HEK293T (cell line): ENCODE measurements around the gene HEATR5A.

Experiments
- ARNT ChIP-seq: fragments of 450-650 bp; IDR thresholded peaks from 2 replicates; pipeline ENCODE4 v1.6.1; 2017; ENCODE audit warnings: mild to moderate bottlenecking
- CTBP1 ChIP-seq: fragments of 450-650 bp; IDR thresholded peaks from 2 replicates; pipeline ENCODE4 v1.6.1; 2016; ENCODE audit warnings: borderline replicate concordance
- FOXM1 ChIP-seq: fragments of 450-650 bp; IDR thresholded peaks from 2 replicates; pipeline ENCODE4 v1.6.1; 2017; ENCODE audit warnings: mild to moderate bottlenecking, borderline replicate concordance
- SP1 ChIP-seq: fragments of 450-650 bp; IDR thresholded peaks from 2 replicates; pipeline ENCODE4 v1.6.1; 2017
- SUZ12 ChIP-seq: fragments of 450-650 bp; IDR thresholded peaks from 2 replicates; pipeline ENCODE4 v1.6.1; 2016; ENCODE audit warnings: mild to moderate bottlenecking
- ZNF384 ChIP-seq: fragments of 450-650 bp; IDR thresholded peaks from 2 replicates; pipeline ENCODE4 v1.6.1; 2016

- TF ChIP-seq FOXM1 (no peak), SP1 (no peak), ZNF384 (no peak), CTBP1 (no peak), SUZ12 (no peak), ARNT (no peak)
These were observed 113.2 kb downstream of the HEATR5A start for GRCh38 chr14:31307198-31307597.
